ENCODE measurements around the gene WDR62. TPM values are rescaled to one million over a fixed set of nuclear protein-coding genes. Genes with fewer than 3 reads are reported as not detected.

Gene WDR62
- total and polyA plus RNA-seq, 12 donors, result 1.6 to 33.7 (median 12.9) TPM

DNA sequence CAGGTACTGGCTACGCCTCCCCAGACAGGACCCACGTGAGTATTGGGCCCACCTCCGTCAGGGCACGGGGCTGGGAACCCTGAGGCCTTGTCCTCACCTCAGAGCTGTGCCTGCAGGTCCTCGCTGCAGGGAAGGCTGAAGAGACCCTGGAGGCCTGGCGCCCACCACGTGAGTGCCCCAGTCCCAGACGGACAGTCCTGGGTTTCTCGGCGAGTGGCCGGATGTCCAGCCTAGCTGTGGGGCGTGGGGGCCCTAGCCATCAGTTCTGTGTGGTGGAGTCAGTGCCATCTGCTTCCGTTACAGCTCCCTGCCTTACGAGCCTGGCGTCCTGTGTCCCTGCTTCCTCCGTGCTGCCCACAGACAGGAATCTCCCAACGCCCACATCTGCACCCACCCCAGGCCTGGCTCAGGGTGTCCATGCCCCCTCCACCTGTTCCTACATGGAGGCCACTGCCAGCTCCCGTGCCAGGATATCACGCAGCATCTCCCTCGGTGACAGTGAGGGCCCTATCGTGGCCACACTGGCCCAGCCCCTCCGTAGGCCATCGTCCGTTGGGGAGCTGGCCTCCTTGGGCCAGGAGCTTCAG lies 48.4 kb downstream of the WDR62 start:
- intact Hi-C loops (cut with DNase I), result loop anchor here in 1 of 10 donors (5.0 kb wide), 2 partner anchors 36 to 804 kb away; no protein-coding TSS in a partner anchor
- WGBS, 2 donors, result 90% methylated on average over 24 of the region's 24 CpGs
- TF ChIP-seq, protein P1, sequence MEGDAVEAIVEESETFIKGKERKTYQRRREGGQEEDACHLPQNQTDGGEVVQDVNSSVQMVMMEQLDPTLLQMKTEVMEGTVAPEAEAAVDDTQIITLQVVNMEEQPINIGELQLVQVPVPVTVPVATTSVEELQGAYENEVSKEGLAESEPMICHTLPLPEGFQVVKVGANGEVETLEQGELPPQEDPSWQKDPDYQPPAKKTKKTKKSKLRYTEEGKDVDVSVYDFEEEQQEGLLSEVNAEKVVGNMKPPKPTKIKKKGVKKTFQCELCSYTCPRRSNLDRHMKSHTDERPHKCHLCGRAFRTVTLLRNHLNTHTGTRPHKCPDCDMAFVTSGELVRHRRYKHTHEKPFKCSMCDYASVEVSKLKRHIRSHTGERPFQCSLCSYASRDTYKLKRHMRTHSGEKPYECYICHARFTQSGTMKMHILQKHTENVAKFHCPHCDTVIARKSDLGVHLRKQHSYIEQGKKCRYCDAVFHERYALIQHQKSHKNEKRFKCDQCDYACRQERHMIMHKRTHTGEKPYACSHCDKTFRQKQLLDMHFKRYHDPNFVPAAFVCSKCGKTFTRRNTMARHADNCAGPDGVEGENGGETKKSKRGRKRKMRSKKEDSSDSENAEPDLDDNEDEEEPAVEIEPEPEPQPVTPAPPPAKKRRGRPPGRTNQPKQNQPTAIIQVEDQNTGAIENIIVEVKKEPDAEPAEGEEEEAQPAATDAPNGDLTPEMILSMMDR (IDR thresholded peaks at IDR 0.05), result no peak
- no peak overlapping the region for H3K4me3 ChIP-seq
- peaks cover 0 to 36% (median 0%) of the 10 kb centered on the region in 9 donors for H3K36me3 ChIP-seq
- no peaks in the 10 kb centered on the region for H3K27me3 ChIP-seq
- H3K9me3 ChIP-seq, result no peaks in the 10 kb centered on the region
- DNase-seq (no peak), ATAC-seq (no peak)
- H3K27ac ChIP-seq, result no peak overlapping the region
- H3K4me1 ChIP-seq, result peaks cover 0 to 31% (median 17%) of the 10 kb centered on the region in 9 donors

DNA sequence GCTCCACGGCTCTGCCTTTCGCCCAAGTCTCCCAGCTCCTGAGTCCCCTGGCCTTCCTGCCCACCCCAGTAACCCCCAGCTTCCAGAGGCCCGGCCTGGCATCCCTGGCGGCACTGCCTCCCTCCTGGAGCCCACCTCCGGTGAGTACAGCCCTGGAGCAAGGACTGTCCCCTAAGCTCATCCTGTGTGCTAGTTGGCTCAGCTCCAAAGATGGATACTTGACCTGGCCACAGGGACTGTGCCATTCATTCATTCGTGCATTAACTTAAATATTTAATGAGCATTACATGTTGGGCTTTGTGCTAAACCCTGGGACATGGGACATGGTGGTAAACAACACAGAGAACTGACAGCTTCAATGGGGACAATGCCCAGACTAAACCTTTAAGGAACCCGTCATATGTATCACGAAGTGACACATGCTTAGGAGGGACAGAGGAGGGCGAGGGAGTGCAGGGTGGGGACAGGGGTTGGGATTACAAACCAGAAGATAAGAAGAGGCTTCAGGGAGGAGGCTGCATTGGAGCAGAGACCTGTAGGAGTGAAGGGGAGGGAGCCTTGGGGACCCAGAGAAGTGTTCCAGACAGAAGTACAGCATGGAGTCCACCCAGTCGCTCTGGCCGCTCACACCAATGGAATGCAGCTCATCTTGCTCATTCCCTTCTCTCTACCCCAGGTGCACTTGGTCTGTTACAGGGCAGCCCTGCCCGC lies 49.3 kb downstream of the WDR62 start:
- H3K27me3 ChIP-seq, result no peaks in the 10 kb centered on the region
- no peak overlapping the region for H3K4me3 ChIP-seq
- H3K4me1 ChIP-seq, result peaks cover 0 to 31% (median 15%) of the 10 kb centered on the region in 9 donors
- DNase-seq, result no peak
- peaks cover 0 to 36% (median 0%) of the 10 kb centered on the region in 9 donors for H3K36me3 ChIP-seq
- intact Hi-C loops (cut with DNase I), result loop anchor here in 1 of 10 donors (5.0 kb wide), 2 partner anchors 37 to 803 kb away; no protein-coding TSS in a partner anchor
- TF ChIP-seq, protein P1 (IDR thresholded peaks at IDR 0.05), result no peak
- no peak for ATAC-seq
- no peaks in the 10 kb centered on the region for H3K9me3 ChIP-seq
- 84 to 85% methylated on average over 12 of the region's 12 CpGs for WGBS, 2 donors
- H3K27ac ChIP-seq, result no peak overlapping the region

DNA sequence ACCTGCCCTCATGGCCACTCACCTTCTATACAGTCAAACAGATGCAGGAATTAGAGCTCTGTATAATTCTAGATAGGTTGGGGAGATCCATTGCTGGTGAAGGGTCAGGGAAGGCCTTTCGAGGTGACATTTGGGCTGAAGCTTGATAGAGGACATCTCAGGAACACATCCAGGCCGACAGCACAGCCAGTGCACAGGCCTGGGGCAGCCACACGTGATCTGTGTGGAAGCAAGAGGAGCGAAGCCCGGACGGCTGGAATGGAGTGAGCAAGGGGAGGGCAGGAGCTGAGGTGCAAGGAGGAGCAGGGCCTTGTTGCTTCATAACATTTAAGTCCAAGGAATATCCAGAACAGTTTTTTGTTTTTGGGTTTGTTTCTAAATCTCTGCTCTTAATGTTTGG lies 51.7 kb downstream of the WDR62 start:
- TF ChIP-seq, protein P1 (IDR thresholded peaks at IDR 0.05), result no peak
- intact Hi-C loops (cut with DNase I), result no loop called here
- ATAC-seq (peak in 3 of 8 donors; percentile 38 to 65 (median 42)), DNase-seq (no peak)
- Histone ChIP-seq H3K4me3 (no peak overlapping the region), H3K4me1 (peaks cover 0 to 9% (median 2%) of the 10 kb centered on the region in 9 donors), H3K36me3 (peaks cover 0 to 37% (median 5%) of the 10 kb centered on the region in 9 donors), H3K27me3 (no peaks in the 10 kb centered on the region), H3K9me3 (no peaks in the 10 kb centered on the region), H3K27ac (peak overlapping the region in 6 of 10 donors; percentile 9 to 55 (median 32))
- 77 to 81% methylated on average over 6 of the region's 6 CpGs for WGBS, 2 donors

DNA sequence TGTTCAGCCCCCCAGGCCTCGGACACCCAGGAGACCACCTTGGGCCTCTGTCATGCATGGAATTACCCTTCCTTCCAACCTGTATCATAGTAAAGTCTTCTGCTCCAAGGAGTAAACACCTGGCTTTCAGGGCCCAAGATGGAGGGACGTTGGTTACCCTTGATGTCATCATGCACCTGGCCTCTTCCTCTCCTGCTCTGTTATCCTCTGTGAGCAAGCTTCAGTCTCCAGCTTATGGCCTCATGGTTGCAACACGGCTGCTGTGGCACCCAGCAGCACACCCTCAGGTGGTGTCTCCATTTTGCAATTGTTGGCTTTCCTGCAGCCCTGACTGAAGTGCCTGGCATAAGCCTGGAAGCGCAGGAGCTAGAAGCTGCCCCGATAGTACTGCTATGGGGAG lies 52.3 kb downstream of the WDR62 start:
- ATAC-seq (no peak), DNase-seq (no peak)
- no peaks in the 10 kb centered on the region for H3K9me3 ChIP-seq
- WGBS, 2 donors, result 96 to 98% methylated on average over 5 of the region's 5 CpGs
- peaks cover 0 to 39% (median 6%) of the 10 kb centered on the region in 9 donors for H3K36me3 ChIP-seq
- H3K4me3 ChIP-seq, result no peak overlapping the region
- H3K4me1 ChIP-seq, result peaks cover 0 to 5% (median 0%) of the 10 kb centered on the region in 9 donors
- no peaks in the 10 kb centered on the region for H3K27me3 ChIP-seq
- H3K27ac ChIP-seq, result peak overlapping the region in 3 of 10 donors; percentile 48 to 55 (median 49)
- intact Hi-C loops (cut with DNase I), result no loop called here
- TF ChIP-seq, protein P1 (IDR thresholded peaks at IDR 0.05), result no peak

Data from heart right ventricle (tissue), 16 donors.